ENCODE data around the gene CASP10. TPM values are rescaled to one million over a fixed set of nuclear protein-coding genes. Genes with fewer than 3 reads are reported as not detected.
"Not testable (repeated sequence)": the region's sequence is repeated elsewhere in the genome, so short reads cannot be mapped to it uniquely, and the experiment has no call there.

CASP10 gene
- total RNA-seq, 2 donors from 2014 or later = 10.8 to 22.7 TPM

GRCh38 chr2:201223089-201224073 lies 40.4 kb downstream of the CASP10 start:
- H3K9me3 Mint-ChIP-seq = no peaks in the 10 kb centered on the region
- H3K4me3 Mint-ChIP-seq = peak overlapping the region; percentile 49
- ATAC-seq (replicated peaks) = peak; percentile 53
- H3K36me3 Mint-ChIP-seq (ENCODE audit: low read depth) = peaks cover 12% of the 10 kb centered on the region
- peaks cover 16% of the 10 kb centered on the region for H3K4me1 Mint-ChIP-seq
- no peaks in the 10 kb centered on the region for H3K27me3 Mint-ChIP-seq
- H3K27ac Mint-ChIP-seq = peak overlapping the region; percentile 79

- Mint-ChIP-seq H3K9me3 (no peaks in the 10 kb centered on the region), H3K4me1 (peaks cover 17% of the 10 kb centered on the region), H3K4me3 (peak overlapping the region; percentile 69), H3K36me3 (ENCODE audit: low read depth) (peaks cover 4% of the 10 kb centered on the region), H3K27ac (peak overlapping the region; percentile 71), H3K27me3 (no peaks in the 10 kb centered on the region)
- ATAC-seq (replicated peaks) = no peak
Measured at GRCh38 chr2:201228271-201228911, 45.5 kb downstream of the CASP10 start.

GRCh38 chr2:201228912-201229290 lies 46.0 kb downstream of the CASP10 start:
- H3K27ac Mint-ChIP-seq = peak overlapping the region; percentile 71
- peaks cover 15% of the 10 kb centered on the region for H3K4me1 Mint-ChIP-seq
- peaks cover 7% of the 10 kb centered on the region for H3K36me3 Mint-ChIP-seq (ENCODE audit: low read depth)
- H3K9me3 Mint-ChIP-seq = no peaks in the 10 kb centered on the region
- H3K27me3 Mint-ChIP-seq = no peaks in the 10 kb centered on the region
- H3K4me3 Mint-ChIP-seq = peak overlapping the region; percentile 69
- no peak for ATAC-seq (replicated peaks)

- Mint-ChIP-seq H3K27me3 (no peaks in the 10 kb centered on the region), H3K4me1 (peaks cover 15% of the 10 kb centered on the region), H3K27ac (peak overlapping the region; percentile 90), H3K36me3 (ENCODE audit: low read depth) (peaks cover 36% of the 10 kb centered on the region), H3K9me3 (no peaks in the 10 kb centered on the region), H3K4me3 (peak overlapping the region; percentile 91)
- ATAC-seq (replicated peaks) = peak; percentile 50
Measured at GRCh38 chr2:201231781-201232466, 49.0 kb downstream of the CASP10 start.

- Mint-ChIP-seq H3K9me3 (no peaks in the 10 kb centered on the region), H3K27me3 (no peaks in the 10 kb centered on the region), H3K4me1 (peaks cover 15% of the 10 kb centered on the region), H3K27ac (peak overlapping the region; percentile 90), H3K36me3 (ENCODE audit: low read depth) (peaks cover 42% of the 10 kb centered on the region), H3K4me3 (peak overlapping the region; percentile 91)
- no peak for ATAC-seq (replicated peaks)
Measured at GRCh38 chr2:201232467-201232815, 49.5 kb downstream of the CASP10 start.

GRCh38 chr2:201233192-201233811 lies 50.4 kb downstream of the CASP10 start:
- ATAC-seq (replicated peaks) = peak; percentile 90
- H3K36me3 Mint-ChIP-seq (ENCODE audit: low read depth) = peaks cover 50% of the 10 kb centered on the region
- H3K9me3 Mint-ChIP-seq = no peaks in the 10 kb centered on the region
- H3K27ac Mint-ChIP-seq = peak overlapping the region; percentile 87
- H3K4me3 Mint-ChIP-seq = peak overlapping the region; percentile 91
- H3K4me1 Mint-ChIP-seq = peaks cover 21% of the 10 kb centered on the region
- H3K27me3 Mint-ChIP-seq = no peaks in the 10 kb centered on the region

GRCh38 chr2:201233812-201234662 lies 51.1 kb downstream of the CASP10 start:
- peak overlapping the region; percentile 91 for H3K4me3 Mint-ChIP-seq
- peaks cover 21% of the 10 kb centered on the region for H3K4me1 Mint-ChIP-seq
- peak; percentile 30 for ATAC-seq (replicated peaks)
- H3K9me3 Mint-ChIP-seq = no peaks in the 10 kb centered on the region
- peak overlapping the region; percentile 87 for H3K27ac Mint-ChIP-seq
- H3K27me3 Mint-ChIP-seq = no peaks in the 10 kb centered on the region
- peaks cover 57% of the 10 kb centered on the region for H3K36me3 Mint-ChIP-seq (ENCODE audit: low read depth)

GRCh38 chr2:201234663-201235135 lies 51.8 kb downstream of the CASP10 start:
- H3K4me3 Mint-ChIP-seq = peak overlapping the region; percentile 91
- peak overlapping the region; percentile 87 for H3K27ac Mint-ChIP-seq
- H3K4me1 Mint-ChIP-seq = peaks cover 28% of the 10 kb centered on the region
- H3K9me3 Mint-ChIP-seq = no peaks in the 10 kb centered on the region
- ATAC-seq (replicated peaks) = no peak
- no peaks in the 10 kb centered on the region for H3K27me3 Mint-ChIP-seq
- H3K36me3 Mint-ChIP-seq (ENCODE audit: low read depth) = peaks cover 64% of the 10 kb centered on the region

- H3K4me1 Mint-ChIP-seq = peaks cover 35% of the 10 kb centered on the region
- H3K36me3 Mint-ChIP-seq (ENCODE audit: low read depth) = peaks cover 78% of the 10 kb centered on the region
Measured at GRCh38 chr2:201235860-201236811, 53.2 kb downstream of the CASP10 start.

GRCh38 chr2:201237486-201238123 lies 54.7 kb downstream of the CASP10 start:
- peaks cover 86% of the 10 kb centered on the region for H3K36me3 Mint-ChIP-seq (ENCODE audit: low read depth)

More at GRCh38 chr2:201235860-201236811, 53.2 kb downstream of the CASP10 start:
- Mint-ChIP-seq H3K27me3 (no peaks in the 10 kb centered on the region), H3K9me3 (no peaks in the 10 kb centered on the region), H3K4me3 (peak overlapping the region; percentile 91), H3K27ac (peak overlapping the region; percentile 87)
- ATAC-seq (replicated peaks) = peak; percentile 32

GRCh38 chr2:201239167-201239935 lies 56.4 kb downstream of the CASP10 start:
- H3K4me1 Mint-ChIP-seq = peaks cover 35% of the 10 kb centered on the region
- H3K36me3 Mint-ChIP-seq (ENCODE audit: low read depth) = peaks cover 75% of the 10 kb centered on the region
- ATAC-seq (replicated peaks) = peak; percentile 60
- H3K27me3 Mint-ChIP-seq, H3K9me3 Mint-ChIP-seq: not testable (repeated sequence)
- H3K4me3 Mint-ChIP-seq = peak overlapping the region; percentile 53
- peak overlapping the region; percentile 58 for H3K27ac Mint-ChIP-seq

More at GRCh38 chr2:201237486-201238123, 54.7 kb downstream of the CASP10 start:
- peak overlapping the region; percentile 87 for H3K27ac Mint-ChIP-seq
- no peaks in the 10 kb centered on the region for H3K27me3 Mint-ChIP-seq
- ATAC-seq (replicated peaks) = no peak
- H3K4me3 Mint-ChIP-seq = peak overlapping the region; percentile 91
- peaks cover 32% of the 10 kb centered on the region for H3K4me1 Mint-ChIP-seq
- no peaks in the 10 kb centered on the region for H3K9me3 Mint-ChIP-seq
